SK-N-MC (cell line): ENCODE measurements around the gene TMEM41B.

Experiments used
- EZH2 ChIP-seq: fragments of 200-600 bp; sonication (generic); IDR thresholded peaks from one replicate; pipeline ENCODE4 v1.6.1; 2017; ENCODE audit warnings: antibody characterized with exemption
- FOXP2 ChIP-seq: optimal IDR thresholded peaks from 2 replicates; pipeline ENCODE3; 2011; ENCODE audit warnings: mild to moderate bottlenecking, moderate library complexity; ENCODE audit not compliant: insufficient read depth; ENCODE audit errors: extremely low read length, control extremely low read depth
- POLR2AphosphoS5 ChIP-seq: IDR thresholded peaks from 2 replicates; pipeline ENCODE4 v1.6.1; 2012; ENCODE audit warnings: mild to moderate bottlenecking, low read depth, low read length, borderline replicate concordance

GRCh38 chr11:9341638-9342178 lies 27.3 kb upstream of the TMEM41B start:
- TF ChIP-seq POLR2AphosphoS5 (no peak), EZH2 (no peak), FOXP2 (no peak)
